ENCODE measurements around the gene OAS3. TPM values are rescaled to one million over a fixed set of nuclear protein-coding genes. Genes with fewer than 3 reads are reported as not detected.

The OAS3 gene
- total RNA-seq, 1 experiment from 2014 or later = 42.6 TPM

DNA sequence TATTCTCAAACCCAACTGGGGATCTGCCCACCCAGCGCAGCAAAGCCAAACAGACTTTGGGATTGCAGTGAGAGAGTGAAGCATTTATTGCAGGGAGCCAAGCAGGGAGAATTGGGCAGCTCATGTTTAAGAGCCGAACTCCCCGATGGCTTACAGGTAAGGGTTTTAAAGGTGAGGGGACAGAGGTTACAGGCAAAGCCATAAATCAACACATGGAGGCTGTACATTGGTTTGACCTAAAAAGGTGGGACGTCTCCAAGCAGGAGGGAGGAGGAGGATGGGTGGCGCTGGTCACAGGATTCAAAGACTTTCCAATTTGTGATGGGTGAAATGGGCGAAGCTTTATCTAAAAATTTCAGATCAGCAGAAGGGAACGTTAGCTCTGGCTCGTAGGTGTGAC is 58.2 kb downstream of the OAS3 start:
- Histone ChIP-seq H3K27ac (ENCODE audit: low read depth, low read length, poor library complexity, severe bottlenecking) (no peak overlapping the region), H3K27me3 (replicated peaks; ENCODE audit: insufficient read depth, low read depth, low read length, poor library complexity) (no peaks in the 10 kb centered on the region), H3K4me1 (ENCODE audit: insufficient read depth, low read length, poor library complexity, severe bottlenecking) (no peaks in the 10 kb centered on the region), H3K9me3 (ENCODE audit: low read depth, low read length, poor library complexity, severe bottlenecking) (no peaks in the 10 kb centered on the region), H3K4me3 (ENCODE audit: low read depth, low read length, poor library complexity, severe bottlenecking) (no peak overlapping the region), H3K36me3 (ENCODE audit: insufficient read depth, low read length, poor library complexity, severe bottlenecking) (no peaks in the 10 kb centered on the region)
- TF ChIP-seq EZH2 (IDR thresholded peaks at IDR 0.05; ENCODE audit: borderline replicate concordance, low read depth, low read length, poor library complexity, severe bottlenecking) = no peak
- TF ChIP-seq, protein P1, sequence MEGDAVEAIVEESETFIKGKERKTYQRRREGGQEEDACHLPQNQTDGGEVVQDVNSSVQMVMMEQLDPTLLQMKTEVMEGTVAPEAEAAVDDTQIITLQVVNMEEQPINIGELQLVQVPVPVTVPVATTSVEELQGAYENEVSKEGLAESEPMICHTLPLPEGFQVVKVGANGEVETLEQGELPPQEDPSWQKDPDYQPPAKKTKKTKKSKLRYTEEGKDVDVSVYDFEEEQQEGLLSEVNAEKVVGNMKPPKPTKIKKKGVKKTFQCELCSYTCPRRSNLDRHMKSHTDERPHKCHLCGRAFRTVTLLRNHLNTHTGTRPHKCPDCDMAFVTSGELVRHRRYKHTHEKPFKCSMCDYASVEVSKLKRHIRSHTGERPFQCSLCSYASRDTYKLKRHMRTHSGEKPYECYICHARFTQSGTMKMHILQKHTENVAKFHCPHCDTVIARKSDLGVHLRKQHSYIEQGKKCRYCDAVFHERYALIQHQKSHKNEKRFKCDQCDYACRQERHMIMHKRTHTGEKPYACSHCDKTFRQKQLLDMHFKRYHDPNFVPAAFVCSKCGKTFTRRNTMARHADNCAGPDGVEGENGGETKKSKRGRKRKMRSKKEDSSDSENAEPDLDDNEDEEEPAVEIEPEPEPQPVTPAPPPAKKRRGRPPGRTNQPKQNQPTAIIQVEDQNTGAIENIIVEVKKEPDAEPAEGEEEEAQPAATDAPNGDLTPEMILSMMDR (conservative IDR thresholded peaks at IDR 0.05; ENCODE audit: low read depth, low read length) = no peak
- POLR2A ChIA-PET (ENCODE audit: low non-redundant PET) = no interaction called here
- BruUV-seq (replicated peaks) = no TSS peak
- DNase-seq (ENCODE audit: low spot score) = no peak
- intact Hi-C loops (cut with micrococcal nuclease; ENCODE audit: unreplicated experiment) = loop anchor here (10.0 kb wide), 1 partner anchor 158 kb away; no protein-coding TSS in a partner anchor
- CTCF ChIA-PET = no interaction called here

DNA sequence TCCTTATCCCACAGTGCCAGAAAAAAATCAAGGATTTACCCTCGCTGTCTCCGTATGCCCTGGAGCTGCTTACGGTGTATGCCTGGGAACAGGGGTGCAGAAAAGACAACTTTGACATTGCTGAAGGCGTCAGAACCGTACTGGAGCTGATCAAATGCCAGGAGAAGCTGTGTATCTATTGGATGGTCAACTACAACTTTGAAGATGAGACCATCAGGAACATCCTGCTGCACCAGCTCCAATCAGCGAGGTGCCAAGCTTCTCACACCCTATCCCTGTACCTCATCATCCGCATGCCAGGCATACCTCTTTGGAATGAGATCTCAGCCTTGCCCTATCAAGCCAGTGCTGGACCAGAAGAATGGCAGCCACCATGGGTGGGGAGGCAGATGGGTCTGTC is 59.2 kb downstream of the OAS3 start:
- POLR2A ChIA-PET (ENCODE audit: low non-redundant PET) = no interaction called here
- H3K36me3 ChIP-seq (ENCODE audit: insufficient read depth, low read length, poor library complexity, severe bottlenecking) = no peaks in the 10 kb centered on the region
- H3K4me1 ChIP-seq (ENCODE audit: insufficient read depth, low read length, poor library complexity, severe bottlenecking) = no peaks in the 10 kb centered on the region
- DNase-seq (ENCODE audit: low spot score) = no peak
- no TSS peak for BruUV-seq (replicated peaks)
- no peak overlapping the region for H3K4me3 ChIP-seq (ENCODE audit: low read depth, low read length, poor library complexity, severe bottlenecking)
- CTCF ChIA-PET = interaction anchor here (0.5 kb wide), 1 partner anchor 1052 kb away, joined by 6 read pairs; no protein-coding TSS in a partner anchor
- H3K9me3 ChIP-seq (ENCODE audit: low read depth, low read length, poor library complexity, severe bottlenecking) = no peaks in the 10 kb centered on the region
- H3K27me3 ChIP-seq (replicated peaks; ENCODE audit: insufficient read depth, low read depth, low read length, poor library complexity) = no peaks in the 10 kb centered on the region
- TF ChIP-seq, protein P1 (conservative IDR thresholded peaks at IDR 0.05; ENCODE audit: low read depth, low read length) = no peak
- TF ChIP-seq EZH2 (IDR thresholded peaks at IDR 0.05; ENCODE audit: borderline replicate concordance, low read depth, low read length, poor library complexity, severe bottlenecking) = no peak
- intact Hi-C loops (cut with micrococcal nuclease; ENCODE audit: unreplicated experiment) = loop anchor here (10.0 kb wide), 1 partner anchor 157 kb away; no protein-coding TSS in a partner anchor
- no peak overlapping the region for H3K27ac ChIP-seq (ENCODE audit: low read depth, low read length, poor library complexity, severe bottlenecking)

- Histone ChIP-seq H3K27me3 (replicated peaks; ENCODE audit: insufficient read depth, low read depth, low read length, poor library complexity) (no peaks in the 10 kb centered on the region), H3K9me3 (ENCODE audit: low read depth, low read length, poor library complexity, severe bottlenecking) (no peaks in the 10 kb centered on the region), H3K27ac (ENCODE audit: low read depth, low read length, poor library complexity, severe bottlenecking) (no peak overlapping the region), H3K4me1 (ENCODE audit: insufficient read depth, low read length, poor library complexity, severe bottlenecking) (no peaks in the 10 kb centered on the region), H3K4me3 (ENCODE audit: low read depth, low read length, poor library complexity, severe bottlenecking) (no peak overlapping the region), H3K36me3 (ENCODE audit: insufficient read depth, low read length, poor library complexity, severe bottlenecking) (no peaks in the 10 kb centered on the region)
- TF ChIP-seq EZH2 (IDR thresholded peaks at IDR 0.05; ENCODE audit: borderline replicate concordance, low read depth, low read length, poor library complexity, severe bottlenecking) = no peak
- TF ChIP-seq, protein P1 (conservative IDR thresholded peaks at IDR 0.05; ENCODE audit: low read depth, low read length) = no peak
- no TSS peak for BruUV-seq (replicated peaks)
- ChIA-PET POLR2A (ENCODE audit: low non-redundant PET) (no interaction called here), CTCF (no interaction called here)
- intact Hi-C loops (cut with micrococcal nuclease; ENCODE audit: unreplicated experiment) = loop anchor here (10.0 kb wide), 1 partner anchor 156 kb away; no protein-coding TSS in a partner anchor
- no peak for DNase-seq (ENCODE audit: low spot score)
Measured at GRCh38 chr12:112998987-112999767, 60.9 kb downstream of the OAS3 start.
